Upper lobe of left lung (tissue), 6 donors: ENCODE data around the gene RBM42. TPM values are rescaled to one million over a fixed set of nuclear protein-coding genes. Genes with fewer than 3 reads are reported as not detected.
A peak's percentile ranks its signal among the peaks of the same experiment; 100 is the strongest.

ENCODE experiments used
- ATAC-seq, 2 donors: fragments of 200-7000 bp; cut with Tn5 transposase; one replicate each; pipeline ENCODE4 v1.9.1; 2022; ENCODE audit warnings: mild to moderate bottlenecking in 2 of 2, moderate library complexity in 2 of 2; ENCODE audit not compliant: low FRiP score in 2 of 2
- DNase-seq, 2 donors: peaks; one replicate each; pipeline ENCODE4 v3.0.0-alpha.2; 2019 to 2020
- H3K27ac ChIP-seq, 4 donors: fragments of 200-600 bp; sonication (generic); one replicate each; pipeline ENCODE4 v1.5.1; 2016 to 2019
- H3K27me3 ChIP-seq, 4 donors: fragments of 200-600 bp; sonication (generic); one replicate each; pipeline ENCODE4 v1.5.1; 2017 to 2019
- H3K36me3 ChIP-seq, 4 donors: fragments of 200-600 bp; sonication (generic); one replicate each; pipeline ENCODE4 v1.5.1; 2016 to 2019
- H3K4me1 ChIP-seq, 4 donors: fragments of 200-600 bp; sonication (generic); one replicate each; pipeline ENCODE4 v1.5.1; 2018 to 2019
- H3K4me3 ChIP-seq, 4 donors: fragments of 200-600 bp; sonication (generic); one replicate each; pipeline ENCODE4 v1.5.1; 2017 to 2019; ENCODE audit warnings: mild to moderate bottlenecking in 2 of 4, moderate library complexity in 1 of 4
- H3K9me3 ChIP-seq, 4 donors: fragments of 200-600 bp; sonication (generic); one replicate each; pipeline ENCODE4 v1.5.1; 2018 to 2019
- EP300 ChIP-seq, 4 donors: sonication (generic); formaldehyde crosslinking; IDR thresholded peaks; one replicate each; pipeline ENCODE4 v1.5.1; 2017; ENCODE audit warnings: antibody characterized with exemption in 4 of 4, control low read depth in 2 of 4
- POLR2A ChIP-seq, 4 donors: fragments of 450-650 bp; IDR thresholded peaks; one replicate each; pipeline ENCODE4 v1.5.1; 2016 to 2017; ENCODE audit warnings: antibody characterized with exemption in 4 of 4, mild to moderate bottlenecking in 2 of 4
- POLR2AphosphoS5 ChIP-seq, 2 donors: sonication (generic); formaldehyde crosslinking; IDR thresholded peaks; one replicate each; pipeline ENCODE4 v1.5.1; 2017; ENCODE audit warnings: antibody characterized with exemption in 2 of 2
- WGBS, 2 donors: methylation state at CpG; one replicate each; pipeline ENCODE4 v1.1.5; 2017 to 2018; 5-methylcytosine and 5-hydroxymethylcytosine counted together
- total RNA-seq, 6 donors: library from RNA; depleted of rRNA in 4 of 6; stranded (reverse); fragments of >200 nt in 4 of 6; gene quantifications; one replicate each; pipeline versions ENCODE4 v1.1.0 to v1.2.1, GENCODE V29; 2016 to 2021
- TF ChIP-seq, protein P1 (sequence below), 6 experiments: fragments of 450-650 bp in 4 of 6; fragments of 200-600 bp in 2 of 6; sonication (generic) in 2 of 6; IDR thresholded peaks; one replicate each; pipeline ENCODE4 v1.5.1; 2016 to 2019; ENCODE audit warnings: antibody characterized with exemption in 6 of 6
- donor health status: DM: no; HTN: no; CAD: no; lungs with moderate emphysema.
- donor health status: DM: no; HTN: yes; CAD: no; lungs with severe emphysema.

RBM42 gene
- total RNA-seq, 6 donors from 2014 or later, result 37.7 to 80.3 (median 71.3) TPM

DNA sequence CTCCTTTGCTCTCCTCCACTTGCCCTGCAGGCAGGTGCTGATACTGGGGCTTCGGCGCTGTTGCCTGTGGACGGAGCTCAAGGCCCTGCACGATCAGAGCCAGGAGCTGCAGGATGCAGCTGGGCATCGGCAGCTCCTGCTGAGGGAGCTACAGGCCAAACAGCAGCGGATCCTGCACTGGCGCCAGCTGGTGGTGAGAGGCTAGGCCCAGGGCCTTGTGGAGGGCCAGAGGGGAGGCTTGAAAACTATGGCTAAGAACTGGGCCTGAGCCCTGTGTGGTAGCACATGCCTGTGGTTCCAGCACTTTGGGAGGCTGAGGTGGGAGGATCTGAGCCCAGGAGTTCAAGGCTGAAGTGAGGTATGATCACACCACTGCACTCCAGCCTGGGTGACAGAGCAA is 10.0 kb upstream of the RBM42 start:
- no peaks in the 10 kb centered on the region for H3K4me1 ChIP-seq
- WGBS, 2 donors, result 90 to 92% methylated on average over 5 to 6 of the region's 7 CpGs
- no peaks in the 10 kb centered on the region for H3K27me3 ChIP-seq
- DNase-seq (no peak), ATAC-seq (no peak)
- no peak overlapping the region for H3K27ac ChIP-seq
- no peak overlapping the region for H3K4me3 ChIP-seq
- H3K36me3 ChIP-seq, result peaks cover 0 to 31% (median 15%) of the 10 kb centered on the region in 4 donors
- TF ChIP-seq POLR2A (IDR thresholded peaks at IDR 0.05) (no peak), EP300 (IDR thresholded peaks at IDR 0.05) (no peak), POLR2AphosphoS5 (IDR thresholded peaks at IDR 0.05) (no peak)
- TF ChIP-seq, protein P1, sequence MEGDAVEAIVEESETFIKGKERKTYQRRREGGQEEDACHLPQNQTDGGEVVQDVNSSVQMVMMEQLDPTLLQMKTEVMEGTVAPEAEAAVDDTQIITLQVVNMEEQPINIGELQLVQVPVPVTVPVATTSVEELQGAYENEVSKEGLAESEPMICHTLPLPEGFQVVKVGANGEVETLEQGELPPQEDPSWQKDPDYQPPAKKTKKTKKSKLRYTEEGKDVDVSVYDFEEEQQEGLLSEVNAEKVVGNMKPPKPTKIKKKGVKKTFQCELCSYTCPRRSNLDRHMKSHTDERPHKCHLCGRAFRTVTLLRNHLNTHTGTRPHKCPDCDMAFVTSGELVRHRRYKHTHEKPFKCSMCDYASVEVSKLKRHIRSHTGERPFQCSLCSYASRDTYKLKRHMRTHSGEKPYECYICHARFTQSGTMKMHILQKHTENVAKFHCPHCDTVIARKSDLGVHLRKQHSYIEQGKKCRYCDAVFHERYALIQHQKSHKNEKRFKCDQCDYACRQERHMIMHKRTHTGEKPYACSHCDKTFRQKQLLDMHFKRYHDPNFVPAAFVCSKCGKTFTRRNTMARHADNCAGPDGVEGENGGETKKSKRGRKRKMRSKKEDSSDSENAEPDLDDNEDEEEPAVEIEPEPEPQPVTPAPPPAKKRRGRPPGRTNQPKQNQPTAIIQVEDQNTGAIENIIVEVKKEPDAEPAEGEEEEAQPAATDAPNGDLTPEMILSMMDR (IDR thresholded peaks at IDR 0.05), result no peak
- H3K9me3 ChIP-seq, result no peaks in the 10 kb centered on the region

GRCh38 chr19:35619290-35619923 is 9.4 kb upstream of the RBM42 start:
- peaks cover 0 to 31% (median 15%) of the 10 kb centered on the region in 4 donors for H3K36me3 ChIP-seq
- WGBS, 2 donors, result 95 to 98% methylated on average over 6 to 8 of the region's 12 CpGs
- no peak for TF ChIP-seq POLR2AphosphoS5 (IDR thresholded peaks at IDR 0.05)
- TF ChIP-seq, protein P1 (IDR thresholded peaks at IDR 0.05), result no peak
- TF ChIP-seq EP300 (IDR thresholded peaks at IDR 0.05), result no peak

GRCh38 chr19:35620001-35620400 is 8.8 kb upstream of the RBM42 start:
- H3K4me3 ChIP-seq, result no peak overlapping the region
- no peaks in the 10 kb centered on the region for H3K9me3 ChIP-seq
- H3K27me3 ChIP-seq, result no peaks in the 10 kb centered on the region
- H3K36me3 ChIP-seq, result peaks cover 0 to 31% (median 15%) of the 10 kb centered on the region in 4 donors
- ATAC-seq (no peak), DNase-seq (peak in 1 of 2 donors; percentile 72)
- WGBS, 2 donors, result 95 to 100% methylated on average over 9 to 16 of the region's 17 CpGs
- no peak overlapping the region for H3K27ac ChIP-seq
- TF ChIP-seq, protein P1 (IDR thresholded peaks at IDR 0.05), result no peak
- TF ChIP-seq POLR2A (IDR thresholded peaks at IDR 0.05) (no peak), POLR2AphosphoS5 (IDR thresholded peaks at IDR 0.05) (no peak), EP300 (IDR thresholded peaks at IDR 0.05) (no peak)
- no peaks in the 10 kb centered on the region for H3K4me1 ChIP-seq

More at GRCh38 chr19:35619290-35619923, 9.4 kb upstream of the RBM42 start:
- DNase-seq, result no peak
- H3K4me1 ChIP-seq, result no peaks in the 10 kb centered on the region
- ATAC-seq, result no peak
- H3K4me3 ChIP-seq, result no peak overlapping the region
- no peaks in the 10 kb centered on the region for H3K27me3 ChIP-seq
- no peak overlapping the region for H3K27ac ChIP-seq
- no peaks in the 10 kb centered on the region for H3K9me3 ChIP-seq

- peaks cover 0 to 30% (median 12%) of the 10 kb centered on the region in 4 donors for H3K36me3 ChIP-seq
- TF ChIP-seq EP300 (IDR thresholded peaks at IDR 0.05) (no peak), POLR2AphosphoS5 (IDR thresholded peaks at IDR 0.05) (no peak), POLR2A (IDR thresholded peaks at IDR 0.05) (no peak)
- TF ChIP-seq, protein P1 (IDR thresholded peaks at IDR 0.05), result no peak
- WGBS, 2 donors, result 97 to 99% methylated on average over 7 to 9 of the region's 9 CpGs
Observed at GRCh38 chr19:35621708-35622107, 7.1 kb upstream of the RBM42 start.

DNA sequence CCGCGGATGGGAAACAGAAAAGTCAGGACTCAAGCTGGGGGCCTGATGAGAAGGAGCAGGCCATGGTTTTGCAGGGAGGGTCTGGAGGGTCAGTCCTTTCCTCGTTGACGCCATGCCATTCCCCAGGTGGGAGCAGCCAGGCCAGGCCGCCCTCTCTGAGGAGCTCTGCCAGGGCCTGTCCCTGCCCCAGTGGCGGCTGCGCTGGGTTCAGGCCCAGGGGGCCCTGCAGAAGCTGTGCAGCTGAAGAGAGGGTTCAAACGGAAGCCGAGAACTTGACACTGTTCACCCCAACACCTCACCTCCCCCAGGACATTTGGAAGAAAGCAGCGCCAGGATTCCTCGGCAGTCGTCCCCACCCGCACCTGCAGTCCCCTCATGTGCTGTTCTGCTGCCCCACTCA is 6.1 kb upstream of the RBM42 start:
- DNase-seq, result peak in 1 of 2 donors; percentile 59
- no peak overlapping the region for H3K27ac ChIP-seq
- H3K4me3 ChIP-seq, result no peak overlapping the region
- H3K4me1 ChIP-seq, result peaks cover 0 to 2% (median 0%) of the 10 kb centered on the region in 4 donors
- TF ChIP-seq POLR2AphosphoS5 (IDR thresholded peaks at IDR 0.05) (no peak), EP300 (IDR thresholded peaks at IDR 0.05) (no peak), POLR2A (IDR thresholded peaks at IDR 0.05) (no peak)
- TF ChIP-seq, protein P1 (IDR thresholded peaks at IDR 0.05), result no peak
- H3K9me3 ChIP-seq, result no peaks in the 10 kb centered on the region
- H3K36me3 ChIP-seq, result peaks cover 0 to 23% (median 11%) of the 10 kb centered on the region in 4 donors
- H3K27me3 ChIP-seq, result no peaks in the 10 kb centered on the region
- no peak for ATAC-seq
- 91 to 94% methylated on average over 6 to 13 of the region's 13 CpGs for WGBS, 2 donors

More at GRCh38 chr19:35621708-35622107, 7.1 kb upstream of the RBM42 start:
- Histone ChIP-seq H3K27me3 (no peaks in the 10 kb centered on the region), H3K27ac (no peak overlapping the region), H3K4me3 (no peak overlapping the region), H3K9me3 (no peaks in the 10 kb centered on the region), H3K4me1 (no peaks in the 10 kb centered on the region)
- no peak for DNase-seq
- ATAC-seq, result no peak
